Pulmonary artery endothelial cell (primary cell): Measurements from ENCODE around the gene HCFC2. TPM values are rescaled to one million over a fixed set of nuclear protein-coding genes. Genes with fewer than 3 reads are reported as not detected.

Source experiments
- DNase-seq: peaks from one replicate; pipeline ENCODE4 v3.0.0-alpha.2; 2011; ENCODE audit warnings: low read depth, low spot score
- total RNA-seq: library from RNA; depleted of rRNA; stranded (reverse); fragments of >200 nt; gene quantifications from 2 replicates; pipeline ENCODE4 v1.2.3, GENCODE V29; 2014

HCFC2 gene
- total RNA-seq, 1 donor from 2014 or later, result 13.5 TPM

- DNase-seq, result no peak
Measured at GRCh38 chr12:104154286-104154685, 90.0 kb downstream of the HCFC2 start.

GRCh38 chr12:104154806-104155205 lies 90.5 kb downstream of the HCFC2 start:
- DNase-seq, result no peak

Other genes starting within 250 kb of the HCFC2 start
- gene NT5DC3, start 223.3 kb upstream of the HCFC2 start, total RNA-seq, result 4.2 and 5.3 TPM in 2 replicates
- gene HSP90B1, start 134.1 kb upstream of the HCFC2 start, total RNA-seq, result 668 and 1,188 TPM in 2 replicates
- 27.6 and 27.9 TPM in 2 replicates for gene TDG, start 98.7 kb upstream of the HCFC2 start, total RNA-seq
- gene GLT8D2, start 14.3 kb upstream of the HCFC2 start, total RNA-seq, result 3.4 and 6.0 TPM in 2 replicates
- 17.6 and 24.7 TPM in 2 replicates for gene NFYB, start 73.7 kb downstream of the HCFC2 start, total RNA-seq
- gene TXNRD1, start 151.2 kb downstream of the HCFC2 start, total RNA-seq, result 1,036 and 1,521 TPM in 2 replicates
- 5.1 and 11.7 TPM in 2 replicates for gene EID3, start 239.2 kb downstream of the HCFC2 start, total RNA-seq